ENCODE measurements around the gene XG.
"Not testable (repeated sequence)": the region's sequence is repeated elsewhere in the genome, so short reads cannot be mapped to it uniquely, and the experiment has no call there.

Gene XG

GRCh38 chrX:2718821-2719220, 33.0 kb upstream of the XG start:
- no peak overlapping the region for H3K4me3 Mint-ChIP-seq
- H3K9me3 Mint-ChIP-seq = no peaks in the 10 kb centered on the region
- no peaks in the 10 kb centered on the region for H3K4me1 Mint-ChIP-seq
- H3K27ac Mint-ChIP-seq = no peak overlapping the region
- no peaks in the 10 kb centered on the region for H3K27me3 Mint-ChIP-seq
- ATAC-seq = no peak
- H3K36me3 Mint-ChIP-seq = peaks cover 67% of the 10 kb centered on the region

- ATAC-seq = no peak
These were observed 31.9 kb upstream of the XG start for GRCh38 chrX:2719774-2720447.

GRCh38 chrX:2723286-2723879, 28.5 kb upstream of the XG start:
- Mint-ChIP-seq H3K36me3 (peaks cover 66% of the 10 kb centered on the region), H3K27ac (no peak overlapping the region), H3K4me1 (no peaks in the 10 kb centered on the region), H3K9me3 (no peaks in the 10 kb centered on the region), H3K4me3 (no peak overlapping the region), H3K27me3 (no peaks in the 10 kb centered on the region)
- no peak for ATAC-seq

More at GRCh38 chrX:2719774-2720447, 31.9 kb upstream of the XG start:
- Mint-ChIP-seq H3K36me3 (peaks cover 72% of the 10 kb centered on the region), H3K4me3 (no peak overlapping the region), H3K4me1 (no peaks in the 10 kb centered on the region), H3K27ac (no peak overlapping the region), H3K9me3 (no peaks in the 10 kb centered on the region), H3K27me3 (no peaks in the 10 kb centered on the region)

- ATAC-seq, H3K9me3 Mint-ChIP-seq, H3K4me1 Mint-ChIP-seq, H3K27me3 Mint-ChIP-seq, H3K4me3 Mint-ChIP-seq, H3K27ac Mint-ChIP-seq: not testable (repeated sequence)
- H3K36me3 Mint-ChIP-seq = peaks cover 66% of the 10 kb centered on the region
These were observed 24.6 kb upstream of the XG start for GRCh38 chrX:2727264-2727663.

GRCh38 chrX:2732076-2732475, 19.8 kb upstream of the XG start:
- no peaks in the 10 kb centered on the region for H3K4me1 Mint-ChIP-seq
- no peak overlapping the region for H3K4me3 Mint-ChIP-seq
- ATAC-seq = no peak
- no peaks in the 10 kb centered on the region for H3K9me3 Mint-ChIP-seq
- H3K27ac Mint-ChIP-seq = peak overlapping the region; percentile 63
- no peaks in the 10 kb centered on the region for H3K27me3 Mint-ChIP-seq
- H3K36me3 Mint-ChIP-seq = peaks cover 63% of the 10 kb centered on the region

GRCh38 chrX:2732649-2733048, 19.2 kb upstream of the XG start:
- no peaks in the 10 kb centered on the region for H3K4me1 Mint-ChIP-seq
- peak overlapping the region; percentile 63 for H3K27ac Mint-ChIP-seq
- H3K36me3 Mint-ChIP-seq = peaks cover 59% of the 10 kb centered on the region
- H3K27me3 Mint-ChIP-seq = no peaks in the 10 kb centered on the region
- no peak overlapping the region for H3K4me3 Mint-ChIP-seq
- H3K9me3 Mint-ChIP-seq = no peaks in the 10 kb centered on the region
- ATAC-seq = no peak

- H3K36me3 Mint-ChIP-seq = peaks cover 59% of the 10 kb centered on the region
These were observed 18.6 kb upstream of the XG start for GRCh38 chrX:2733286-2733685.

GRCh38 chrX:2735270-2735669, 16.6 kb upstream of the XG start:
- Mint-ChIP-seq H3K9me3 (no peaks in the 10 kb centered on the region), H3K36me3 (peaks cover 58% of the 10 kb centered on the region), H3K27ac (no peak overlapping the region), H3K4me3 (no peak overlapping the region), H3K4me1 (no peaks in the 10 kb centered on the region), H3K27me3 (no peaks in the 10 kb centered on the region)
- ATAC-seq = no peak

More at GRCh38 chrX:2733286-2733685, 18.6 kb upstream of the XG start:
- Mint-ChIP-seq H3K4me1 (no peaks in the 10 kb centered on the region), H3K27ac (peak overlapping the region; percentile 63), H3K4me3 (no peak overlapping the region), H3K9me3 (no peaks in the 10 kb centered on the region), H3K27me3 (no peaks in the 10 kb centered on the region)
- ATAC-seq = no peak

- no peak overlapping the region for H3K4me3 Mint-ChIP-seq
- no peaks in the 10 kb centered on the region for H3K4me1 Mint-ChIP-seq
- H3K27ac Mint-ChIP-seq = no peak overlapping the region
- ATAC-seq = no peak
- peaks cover 3% of the 10 kb centered on the region for H3K9me3 Mint-ChIP-seq
- H3K27me3 Mint-ChIP-seq = no peaks in the 10 kb centered on the region
- H3K36me3 Mint-ChIP-seq = peaks cover 44% of the 10 kb centered on the region
These were observed 11.2 kb upstream of the XG start for GRCh38 chrX:2740672-2741071.

- no peak overlapping the region for H3K27ac Mint-ChIP-seq
These were observed 10.5 kb upstream of the XG start for GRCh38 chrX:2741386-2741785.

GRCh38 chrX:2746250-2746649, 5.6 kb upstream of the XG start:
- not testable (repeated sequence) for H3K4me1 Mint-ChIP-seq, H3K9me3 Mint-ChIP-seq, H3K27me3 Mint-ChIP-seq, H3K27ac Mint-ChIP-seq, ATAC-seq, H3K4me3 Mint-ChIP-seq
- peaks cover 16% of the 10 kb centered on the region for H3K36me3 Mint-ChIP-seq

More at GRCh38 chrX:2741386-2741785, 10.5 kb upstream of the XG start:
- Mint-ChIP-seq H3K9me3 (peaks cover 3% of the 10 kb centered on the region), H3K27me3 (no peaks in the 10 kb centered on the region), H3K4me3 (no peak overlapping the region), H3K36me3 (peaks cover 44% of the 10 kb centered on the region), H3K4me1 (no peaks in the 10 kb centered on the region)
- no peak for ATAC-seq

- peaks cover under 1% of the 10 kb centered on the region for H3K36me3 Mint-ChIP-seq
- H3K4me3 Mint-ChIP-seq = no peak overlapping the region
- H3K9me3 Mint-ChIP-seq = no peaks in the 10 kb centered on the region
- H3K4me1 Mint-ChIP-seq = no peaks in the 10 kb centered on the region
- no peaks in the 10 kb centered on the region for H3K27me3 Mint-ChIP-seq
- ATAC-seq = no peak
- H3K27ac Mint-ChIP-seq = no peak overlapping the region
These were observed 3.5 kb upstream of the XG start for GRCh38 chrX:2748171-2748814.

GRCh38 chrX:2748815-2749188, 3.0 kb upstream of the XG start:
- H3K36me3 Mint-ChIP-seq = no peaks in the 10 kb centered on the region
- H3K4me3 Mint-ChIP-seq = no peak overlapping the region
- no peaks in the 10 kb centered on the region for H3K27me3 Mint-ChIP-seq
- H3K9me3 Mint-ChIP-seq = no peaks in the 10 kb centered on the region
- H3K4me1 Mint-ChIP-seq = no peaks in the 10 kb centered on the region
- H3K27ac Mint-ChIP-seq = no peak overlapping the region
- no peak for ATAC-seq

- H3K9me3 Mint-ChIP-seq = no peaks in the 10 kb centered on the region
- no peaks in the 10 kb centered on the region for H3K27me3 Mint-ChIP-seq
- H3K36me3 Mint-ChIP-seq = no peaks in the 10 kb centered on the region
- no peak for ATAC-seq
- H3K4me1 Mint-ChIP-seq = no peaks in the 10 kb centered on the region
- no peak overlapping the region for H3K27ac Mint-ChIP-seq
- H3K4me3 Mint-ChIP-seq = no peak overlapping the region
These were observed 549 bp upstream of the XG start for GRCh38 chrX:2751291-2751690.

GRCh38 chrX:2752441-2752840, 601 bp downstream of the XG start:
- not testable (repeated sequence) for H3K9me3 Mint-ChIP-seq

GRCh38 chrX:2755163-2755715, 3.4 kb downstream of the XG start:
- not testable (repeated sequence) for H3K9me3 Mint-ChIP-seq, ATAC-seq, H3K4me3 Mint-ChIP-seq, H3K27ac Mint-ChIP-seq, H3K4me1 Mint-ChIP-seq, H3K36me3 Mint-ChIP-seq
- peaks cover 32% of the 10 kb centered on the region for H3K27me3 Mint-ChIP-seq

More at GRCh38 chrX:2752441-2752840, 601 bp downstream of the XG start:
- ATAC-seq, H3K4me3 Mint-ChIP-seq, H3K27ac Mint-ChIP-seq, H3K4me1 Mint-ChIP-seq, H3K36me3 Mint-ChIP-seq: not testable (repeated sequence)
- peaks cover 11% of the 10 kb centered on the region for H3K27me3 Mint-ChIP-seq

All from stimulated activated memory B cell treated with anti-CD40 and anti-IgM and Interleukin-4, amounts not matched to agents 10 μg/mL and 1 μg/mL and 100 μg/mL, for 72 hours (primary cell).